Retina (tissue), 1 donor: ENCODE measurements around the gene ZNF605.
"Not testable (repeated sequence)": the region's sequence is repeated elsewhere in the genome, so short reads cannot be mapped to it uniquely, and the experiment has no call there.

Experiments used
- DNase-seq: peaks from one replicate; pipeline ENCODE4 v3.0.0-alpha.2; 2016

The ZNF605 gene

GRCh38 chr12:132904718-132905328 lies 51.3 kb downstream of the ZNF605 start:
- peak; percentile 74 for DNase-seq

GRCh38 chr12:132899033-132899432 lies 57.1 kb downstream of the ZNF605 start:
- no peak for DNase-seq

GRCh38 chr12:132888852-132889251 lies 67.3 kb downstream of the ZNF605 start:
- DNase-seq = no peak

DNA sequence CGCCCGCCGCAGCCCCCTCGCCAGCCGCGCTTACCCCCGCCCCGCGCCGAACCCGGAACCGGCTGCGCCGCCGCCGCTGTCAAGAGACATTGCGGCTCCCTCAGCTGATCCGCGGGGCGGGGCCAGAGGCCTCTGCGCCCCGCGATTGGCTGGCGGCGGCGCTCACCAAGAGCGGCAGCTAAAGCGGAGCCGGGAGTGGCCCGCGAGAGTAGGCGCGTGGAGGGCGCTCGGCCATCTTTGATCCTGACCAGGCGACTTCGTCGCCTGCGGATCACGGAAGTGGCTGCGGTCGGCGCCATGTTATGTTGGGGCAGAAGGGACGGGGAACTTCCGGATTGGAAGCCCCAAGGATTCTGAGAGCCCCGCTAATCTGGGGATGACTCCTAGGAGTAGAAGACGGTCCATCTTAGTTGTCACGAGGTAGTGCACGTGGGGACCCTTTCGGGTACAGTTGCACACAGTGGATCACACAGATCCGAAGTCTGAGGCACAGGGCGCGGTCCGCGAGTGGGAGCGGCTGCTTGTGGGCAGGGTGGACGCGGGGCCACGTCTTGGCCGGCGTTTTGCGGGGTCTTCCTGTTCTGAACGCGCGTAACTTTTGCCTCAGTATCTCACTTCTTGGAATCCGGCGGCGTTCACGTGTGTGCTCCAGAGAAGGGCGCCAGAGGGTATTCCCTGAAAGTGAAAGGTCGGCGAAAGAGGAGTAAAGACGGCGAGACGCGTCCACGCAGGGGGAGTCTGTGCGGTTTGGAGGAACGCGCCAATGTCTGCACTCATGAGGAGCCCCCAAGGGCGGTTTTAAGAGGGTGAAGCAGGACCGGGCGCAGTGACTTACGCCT lies 68.4 kb downstream of the ZNF605 start, which contains the start of gene CHFR:
Gene CHFR (minus strand): TSS at position 93 of the 839 bp plus-strand sequence. CDS start 277 bp downstream, outside the sequence.
- peak; percentile 95 for DNase-seq

DNA sequence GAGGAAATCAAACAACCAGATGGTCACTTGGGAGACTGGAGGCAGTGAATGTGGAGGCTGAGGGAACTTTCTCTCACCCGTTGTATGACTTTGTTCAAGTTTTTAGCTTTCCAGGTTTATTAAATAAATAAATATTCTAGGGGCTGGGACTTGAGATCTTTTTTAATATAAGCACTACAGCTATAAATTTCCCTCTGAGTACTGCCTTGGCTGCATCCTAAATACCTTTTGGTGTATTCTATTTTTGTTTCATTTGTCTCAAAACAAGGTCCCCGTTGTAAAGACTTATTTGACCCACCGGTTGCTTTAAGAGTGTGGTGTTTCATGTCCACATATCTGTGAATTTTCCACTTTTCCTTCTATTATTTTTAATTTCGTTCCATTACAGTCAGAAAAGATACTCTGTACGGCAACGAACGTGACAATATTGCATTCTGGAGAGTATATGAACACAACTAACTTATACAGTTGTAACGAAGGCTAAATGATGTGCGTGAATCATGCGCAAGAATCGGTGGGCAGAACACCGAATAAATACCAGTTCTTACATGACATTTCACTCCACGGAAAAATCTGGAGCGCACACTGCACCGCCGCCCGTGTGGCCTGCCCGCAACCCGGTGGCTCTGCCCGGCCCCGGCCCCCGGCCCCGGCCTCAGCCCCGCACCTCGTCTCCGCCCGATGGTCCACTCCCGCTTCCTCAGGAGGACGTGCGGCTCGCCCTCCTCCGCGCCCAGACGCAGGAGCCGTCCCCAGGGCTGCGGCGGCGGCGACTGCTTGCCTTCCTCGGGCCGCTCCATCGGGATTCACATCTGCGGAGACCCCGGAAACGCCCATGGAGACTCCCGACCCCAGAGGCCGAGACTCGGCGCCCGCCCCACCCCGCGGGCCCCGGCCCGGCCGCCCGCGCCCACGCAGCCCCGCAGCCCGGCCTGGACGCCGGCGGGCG lies 69.3 kb downstream of the ZNF605 start:
- peak; percentile 58 for DNase-seq

DNA sequence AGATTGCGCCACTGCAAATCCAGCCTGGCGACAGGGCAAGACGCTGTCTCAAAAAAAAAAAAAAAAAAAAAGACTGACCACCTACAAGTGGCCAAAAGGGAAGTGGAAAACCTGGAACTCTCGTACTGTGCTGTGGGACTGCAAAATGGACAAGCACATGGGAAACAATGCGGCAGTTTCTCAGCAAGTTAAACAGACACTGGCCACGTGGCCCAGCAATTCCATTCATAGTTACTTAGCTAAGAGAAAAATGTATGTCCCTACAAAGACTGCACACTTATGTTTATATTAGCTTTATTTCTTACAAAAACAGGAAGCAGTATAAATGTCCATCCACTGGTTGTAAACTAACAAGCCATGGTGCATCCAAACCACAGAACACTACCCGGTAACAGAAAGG lies 74.3 kb downstream of the ZNF605 start:
- DNase-seq = no peak

DNA sequence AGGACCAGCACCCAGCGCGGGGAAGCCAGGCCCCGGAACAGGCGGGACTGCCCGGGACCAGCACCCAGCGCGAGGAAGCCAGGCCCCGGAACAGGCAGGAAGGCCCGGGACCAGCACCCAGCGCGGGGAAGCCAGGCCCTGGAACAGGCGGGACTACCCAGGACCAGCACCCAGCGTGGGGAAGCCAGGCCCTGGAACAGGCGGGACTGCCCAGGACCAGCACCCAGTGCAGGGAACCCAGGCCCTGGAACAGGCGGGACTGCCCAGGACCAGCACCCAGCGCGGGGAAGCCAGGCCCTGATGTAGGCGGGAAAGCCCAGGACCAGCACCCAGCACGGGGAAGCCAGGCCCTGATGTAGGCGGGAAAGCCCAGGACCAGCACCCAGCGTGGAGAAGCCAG lies 81.5 kb downstream of the ZNF605 start:
- not testable (repeated sequence) for DNase-seq

DNA sequence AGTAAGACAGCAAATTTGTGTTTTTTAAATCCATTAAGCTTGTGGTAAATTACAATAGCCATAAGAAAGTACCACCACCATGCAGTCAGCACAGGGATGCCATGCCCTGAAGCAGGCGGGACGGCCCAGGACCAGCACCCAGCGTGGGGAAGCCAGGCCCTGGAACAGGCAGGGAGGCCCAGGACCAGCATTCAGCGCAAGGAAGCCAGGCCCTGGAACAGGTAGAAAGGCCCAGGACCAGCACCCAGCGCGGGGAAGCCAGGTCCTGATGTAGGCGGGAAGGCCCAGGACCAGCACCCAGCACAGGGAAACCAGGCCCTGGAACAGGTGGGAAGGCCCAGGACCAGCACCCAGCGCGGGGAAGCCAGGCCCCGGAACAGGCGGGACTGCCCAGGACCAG lies 81.9 kb downstream of the ZNF605 start:
- no peak for DNase-seq

DNA sequence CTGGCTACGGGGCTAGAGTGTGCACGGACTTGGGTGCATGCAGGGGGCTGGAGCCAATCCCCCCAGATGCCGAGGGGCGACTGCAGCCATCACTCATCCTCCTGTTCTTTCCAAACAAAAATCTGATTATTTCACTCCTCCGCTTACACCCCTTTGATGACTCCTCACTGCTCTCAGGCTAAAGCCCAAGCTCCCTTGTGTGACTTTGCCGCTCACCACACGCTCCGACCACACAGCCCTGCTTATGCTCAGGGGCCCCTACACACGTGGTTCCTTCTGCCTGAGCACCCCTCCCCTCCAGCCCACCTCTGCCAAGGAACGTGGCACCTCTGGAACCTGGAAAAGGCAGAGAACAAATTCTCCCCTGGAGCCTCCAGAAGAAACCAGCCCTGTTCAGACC lies 82.4 kb downstream of the ZNF605 start:
- DNase-seq = no peak

DNA sequence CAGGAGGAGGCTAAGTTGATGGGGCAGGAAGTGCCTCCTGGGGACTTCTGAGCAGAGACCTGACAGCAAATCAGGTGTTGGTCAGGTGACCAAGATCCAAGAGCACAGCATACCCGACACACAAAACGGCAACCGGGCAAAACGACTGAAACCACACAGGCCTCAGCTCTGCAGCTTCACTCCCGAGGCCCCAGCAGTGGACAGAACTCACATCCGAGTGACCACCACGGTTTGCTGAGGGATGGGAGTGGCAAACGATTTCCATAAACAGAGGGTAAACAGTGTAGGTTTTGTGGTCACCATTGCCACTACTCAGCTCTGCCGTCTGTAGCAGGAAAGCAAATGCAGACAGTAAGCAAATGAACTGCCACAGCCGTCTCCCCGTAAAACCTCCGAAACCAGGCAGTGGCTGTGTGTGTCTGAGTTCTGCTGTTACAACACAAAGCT lies 83.1 kb downstream of the ZNF605 start:
- no peak for DNase-seq

DNA sequence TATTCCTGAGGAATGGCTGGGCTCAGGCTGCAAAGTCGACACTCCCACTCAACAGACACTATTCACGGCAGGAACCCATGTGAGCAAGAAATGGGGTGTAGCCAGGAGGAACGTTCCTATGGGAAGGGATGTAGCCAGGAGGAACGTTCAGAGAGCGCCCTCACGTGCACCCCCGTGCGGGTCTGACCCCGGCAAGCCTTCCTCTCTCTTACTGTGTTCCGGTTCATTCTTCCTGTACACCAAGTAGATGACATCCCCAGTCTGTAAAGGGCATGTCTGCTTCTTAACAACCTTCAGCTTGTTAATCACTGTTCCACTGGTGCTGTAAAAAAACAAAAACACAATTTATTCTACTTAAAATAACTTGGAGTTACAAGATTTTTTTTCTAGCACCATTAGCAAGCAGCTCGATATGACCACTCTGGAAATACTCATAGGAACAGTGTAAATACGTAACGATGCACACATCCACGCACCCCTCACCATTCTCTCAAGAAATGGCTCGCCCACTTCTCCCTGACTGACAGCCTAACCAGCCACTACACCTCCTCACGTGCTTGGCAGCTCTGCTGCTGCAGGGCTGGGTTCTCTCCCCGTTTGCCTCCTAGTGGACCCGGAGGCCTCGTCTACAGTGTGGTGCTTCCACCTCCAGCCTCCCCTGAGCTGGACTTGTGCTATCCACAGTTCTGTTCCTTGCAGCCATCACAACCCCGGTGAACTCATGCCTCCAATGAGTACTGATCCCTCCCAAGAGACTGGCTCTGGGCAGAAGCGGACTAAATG lies 83.8 kb downstream of the ZNF605 start:
- DNase-seq = no peak

DNA sequence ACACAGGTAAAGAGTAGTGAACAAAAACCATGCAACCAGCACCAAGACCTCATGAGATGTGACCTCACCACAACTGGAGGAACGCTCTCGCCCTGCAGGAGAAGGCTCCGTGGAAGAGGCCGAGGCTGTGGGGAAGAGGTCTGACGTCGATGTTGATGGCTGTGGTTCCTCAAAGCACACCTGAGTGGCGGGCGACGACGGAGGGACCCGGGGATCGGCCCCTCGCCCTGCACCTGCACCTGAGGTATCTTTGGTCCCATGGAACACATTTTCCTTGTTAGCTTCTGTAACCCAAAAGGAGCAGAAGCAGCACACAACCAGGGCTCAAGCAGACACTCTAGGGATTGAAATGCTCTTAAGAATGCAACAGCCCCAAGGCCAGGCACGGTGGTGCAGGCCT lies 86.6 kb downstream of the ZNF605 start:
- DNase-seq = no peak
